Glomerular endothelial cell (primary cell): ENCODE results near the gene ITPR3. TPM values are rescaled to one million over a fixed set of nuclear protein-coding genes. Genes with fewer than 3 reads are reported as not detected.
"Not testable (repeated sequence)": the region's sequence is repeated elsewhere in the genome, so short reads cannot be mapped to it uniquely, and the experiment has no call there.

ENCODE experiments used
- DNase-seq: peaks from one replicate; pipeline ENCODE4 v3.0.0-alpha.2; 2011; ENCODE audit warnings: low read depth, low spot score; ENCODE audit errors: extremely low read depth
- total RNA-seq: library from RNA; depleted of rRNA; stranded (reverse); fragments of >200 nt; gene quantifications from 2 replicates; pipeline ENCODE4 v1.2.3, GENCODE V29; 2015

The ITPR3 gene
- total RNA-seq, 1 donor from 2014 or later: 66.6 TPM

GRCh38 chr6:33610779-33611732 lies 10.1 kb upstream of the ITPR3 start:
- DNase-seq: no peak

DNA sequence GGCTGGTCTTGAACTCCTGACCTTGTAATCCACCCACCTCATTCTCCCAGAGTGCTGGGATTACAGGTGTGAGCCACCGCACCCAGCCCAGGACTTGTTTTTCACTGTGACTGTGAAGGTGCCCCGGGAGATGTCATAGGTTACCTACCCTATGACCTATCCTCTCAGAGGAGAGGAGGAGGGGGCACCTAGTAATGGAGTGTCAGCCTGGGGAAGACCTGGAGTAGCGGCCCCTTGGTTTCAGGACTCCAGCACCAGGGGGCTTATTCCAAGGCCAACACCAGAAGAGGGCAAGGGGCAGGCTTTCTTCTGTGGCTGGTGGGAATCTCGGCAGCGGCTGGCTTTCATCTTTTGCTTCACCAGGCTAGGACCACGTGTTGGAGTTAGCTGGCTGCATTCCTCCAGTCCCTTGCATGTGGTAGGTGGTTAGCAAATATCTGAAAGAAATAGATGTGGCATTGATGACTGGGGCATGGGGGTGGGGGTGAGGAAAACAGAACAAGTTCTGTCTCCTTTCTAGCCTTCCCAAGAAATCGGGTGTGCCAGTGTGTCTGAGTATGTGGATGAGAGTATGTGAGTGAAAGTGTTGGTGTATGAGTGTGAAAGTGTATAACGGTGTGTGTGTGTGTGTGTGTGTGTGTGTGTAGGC lies 7.9 kb upstream of the ITPR3 start:
- DNase-seq: no peak

- DNase-seq: no peak
Measured at GRCh38 chr6:33613795-33614168, 7.3 kb upstream of the ITPR3 start.

DNA sequence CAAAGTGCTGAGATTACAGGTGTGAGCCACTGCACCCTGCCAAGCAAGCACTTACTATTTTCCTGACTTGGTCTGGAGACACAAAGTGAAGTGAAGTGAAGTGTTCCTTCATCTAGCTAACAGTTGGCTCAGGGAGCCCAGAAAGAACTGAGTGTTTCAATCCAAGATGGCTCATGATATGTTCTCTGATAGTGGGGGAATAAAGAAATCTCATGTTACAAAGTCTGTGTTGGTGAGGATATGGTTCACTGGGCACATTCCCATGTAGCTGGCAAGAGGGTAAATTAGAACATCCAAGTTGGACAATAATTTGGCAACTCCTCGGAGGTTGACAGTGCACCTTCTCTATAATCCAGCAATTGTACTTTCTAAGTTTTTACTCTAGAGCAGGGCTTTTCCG lies 5.0 kb upstream of the ITPR3 start:
- DNase-seq: no peak

GRCh38 chr6:33616913-33617312 lies 4.2 kb upstream of the ITPR3 start:
- DNase-seq: no peak

DNA sequence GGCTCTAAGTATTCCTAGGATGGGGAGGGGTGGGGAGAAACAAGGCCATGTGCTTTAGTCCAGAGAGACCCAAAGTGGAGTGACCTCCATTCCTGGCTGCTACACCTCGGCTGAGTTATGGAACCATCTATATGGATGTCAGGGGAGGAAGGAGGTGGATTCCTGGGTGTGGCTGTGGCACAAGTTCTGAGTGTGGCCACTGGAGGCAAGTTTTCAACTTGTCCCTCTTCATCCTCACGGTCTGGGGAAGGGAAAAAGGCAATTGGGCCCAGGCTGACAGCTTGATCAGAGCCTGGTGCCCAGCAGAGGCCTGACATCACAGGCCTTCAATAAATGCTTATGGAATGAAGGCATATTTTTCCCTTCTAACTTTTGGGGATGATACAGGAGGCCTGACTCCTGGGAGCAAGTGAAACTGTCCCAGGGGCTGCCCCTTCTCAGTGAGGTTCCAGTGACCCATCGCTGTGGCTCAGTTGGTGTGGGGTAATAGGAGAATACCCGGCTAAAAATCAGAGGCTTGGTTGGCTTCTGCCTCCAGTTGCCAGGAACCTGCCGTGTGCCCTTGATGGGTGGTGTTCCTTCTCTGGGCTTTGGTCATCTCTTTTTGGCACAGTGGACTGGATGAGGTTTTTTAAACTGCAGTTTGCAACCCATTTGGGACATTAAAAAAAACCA lies 1.8 kb upstream of the ITPR3 start:
- no peak for DNase-seq

GRCh38 chr6:33620158-33620855 lies 815 bp upstream of the ITPR3 start:
- no peak for DNase-seq

GRCh38 chr6:33621711-33622388 lies 728 bp downstream of the ITPR3 start:
- DNase-seq: no peak

GRCh38 chr6:33622456-33623431 lies 1.6 kb downstream of the ITPR3 start:
- no peak for DNase-seq

DNA sequence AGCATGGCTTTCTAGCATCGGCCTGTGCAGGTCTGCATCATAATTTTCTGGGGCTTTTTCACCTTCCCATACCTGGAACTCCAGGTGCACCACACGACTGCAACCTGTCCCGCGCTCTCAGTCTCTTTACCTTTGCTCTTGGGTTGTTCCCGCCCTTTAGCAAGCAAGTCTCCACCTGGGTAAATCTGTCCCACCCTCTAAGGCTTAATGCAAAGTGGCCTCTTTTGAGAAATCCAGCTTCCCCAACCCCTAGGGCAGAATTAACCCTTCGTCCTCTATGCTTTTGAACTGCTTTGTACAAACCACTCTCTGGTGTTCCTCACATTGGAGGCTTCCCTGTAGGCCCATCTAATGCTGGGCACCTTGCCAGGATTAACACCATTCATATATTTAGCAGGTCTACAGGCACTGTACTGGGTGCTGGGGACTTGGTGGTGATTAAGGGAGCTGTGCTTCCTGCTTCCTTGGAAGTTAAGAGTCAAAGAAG lies 2.8 kb downstream of the ITPR3 start:
- DNase-seq: no peak

DNA sequence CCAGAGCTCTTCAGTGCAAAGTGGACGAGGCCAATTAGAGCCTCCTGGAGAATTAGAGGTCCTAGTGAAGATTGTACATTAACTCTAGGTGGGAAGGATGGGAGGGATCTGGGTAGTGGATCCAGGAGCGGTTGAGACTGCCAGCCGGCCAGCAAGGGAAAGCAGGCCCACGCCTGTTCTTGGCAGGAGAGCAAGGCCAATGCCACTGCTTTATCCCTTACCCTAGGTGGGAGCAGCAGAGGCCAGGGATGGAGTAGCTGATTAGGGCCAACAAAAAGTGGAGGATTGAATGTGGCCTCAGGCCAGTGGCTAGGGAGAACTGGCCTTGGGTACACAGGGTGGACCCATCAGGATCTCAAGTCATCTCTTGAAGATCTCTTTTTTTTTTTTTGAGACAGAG lies 3.7 kb downstream of the ITPR3 start:
- DNase-seq: no peak

DNA sequence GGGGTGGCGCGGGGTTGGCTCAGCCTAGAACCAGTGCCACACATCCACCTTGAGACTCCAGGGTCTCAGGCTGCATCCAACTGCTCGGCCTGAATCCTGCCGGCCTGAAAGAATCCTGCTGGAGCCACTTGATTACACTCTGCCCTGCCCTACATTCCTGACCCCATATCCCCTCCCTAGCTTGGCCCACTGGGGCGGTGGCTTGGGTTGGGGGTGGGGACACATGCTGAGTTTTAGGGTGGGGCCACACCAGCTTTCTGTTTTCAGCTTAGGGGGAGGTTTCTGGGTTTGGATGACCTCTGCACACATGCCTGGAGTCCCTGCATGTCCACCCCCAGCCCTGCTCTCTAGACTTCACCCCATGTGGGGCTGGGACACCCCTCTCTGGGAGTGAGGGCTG lies 6.8 kb downstream of the ITPR3 start:
- no peak for DNase-seq

GRCh38 chr6:33628401-33628964 lies 7.4 kb downstream of the ITPR3 start:
- no peak for DNase-seq

GRCh38 chr6:33630014-33630413 lies 8.9 kb downstream of the ITPR3 start:
- DNase-seq: no peak

GRCh38 chr6:33631521-33631920 lies 10.4 kb downstream of the ITPR3 start:
- not testable (repeated sequence) for DNase-seq

GRCh38 chr6:33631971-33632557 lies 10.9 kb downstream of the ITPR3 start:
- DNase-seq: no peak

DNA sequence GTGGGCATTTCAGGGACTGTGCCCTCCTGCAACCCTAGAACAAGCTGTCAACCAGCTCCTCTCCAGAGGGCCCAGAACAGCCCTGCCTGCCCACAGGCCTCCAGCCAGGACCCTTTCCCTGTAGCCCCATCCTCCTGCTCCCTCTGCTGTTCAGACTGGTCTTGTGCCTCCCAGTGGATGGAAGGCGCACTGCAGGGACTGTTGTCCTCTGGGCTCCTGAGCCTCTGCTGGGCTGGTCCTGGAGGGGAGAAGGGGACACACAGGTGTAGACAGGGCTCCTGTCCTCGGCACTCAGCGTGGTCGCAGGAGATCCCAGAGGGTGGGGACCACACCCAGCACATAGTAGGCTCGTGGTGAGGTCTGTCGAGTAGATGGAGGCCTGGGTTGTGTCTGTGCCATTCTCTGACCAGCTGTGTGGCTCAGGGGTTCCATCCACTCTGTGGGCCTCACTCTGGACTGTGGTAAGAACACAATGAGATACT lies 11.5 kb downstream of the ITPR3 start:
- DNase-seq: no peak

- no peak for DNase-seq
Measured at GRCh38 chr6:33633084-33633461, 12.0 kb downstream of the ITPR3 start.
